Subcutaneous abdominal adipose tissue (tissue), 5 donors: ENCODE measurements around the gene NARS2.
"Not testable (repeated sequence)": the region's sequence is repeated elsewhere in the genome, so short reads cannot be mapped to it uniquely, and the experiment has no call there.

Source experiments
- H3K27ac ChIP-seq: one replicate; pipeline ENCODE4 v1.7.0; 2013; ENCODE audit warnings: low read depth, mild to moderate bottlenecking, inconsistent platforms, low read length, moderate library complexity
- H3K27me3 ChIP-seq, 5 donors: one replicate each; pipeline ENCODE4 v1.7.0; 2013; ENCODE audit warnings: low read length in 5 of 5, inconsistent platforms in 1 of 5; ENCODE audit not compliant: control insufficient read depth in 5 of 5, insufficient read depth in 4 of 5
- H3K36me3 ChIP-seq, 5 donors: one replicate each; pipeline ENCODE4 v1.7.0; 2013; ENCODE audit warnings: low read length in 5 of 5; ENCODE audit not compliant: control insufficient read depth in 5 of 5, insufficient read depth in 5 of 5
- H3K4me1 ChIP-seq, 5 donors: one replicate each; pipeline ENCODE4 v1.7.0; 2013; ENCODE audit warnings: low read length in 5 of 5, mild to moderate bottlenecking in 3 of 5, moderate library complexity in 1 of 5; ENCODE audit not compliant: control insufficient read depth in 5 of 5, insufficient read depth in 5 of 5
- H3K4me3 ChIP-seq, 5 donors: one replicate each; pipeline ENCODE4 v1.7.0; 2013; ENCODE audit warnings: low read length in 5 of 5, low read depth in 1 of 5
- H3K9ac ChIP-seq, 5 donors: one replicate each; pipeline ENCODE4 v1.7.0; 2013; ENCODE audit warnings: low read length in 5 of 5, mild to moderate bottlenecking in 4 of 5, moderate library complexity in 3 of 5
- H3K9me3 ChIP-seq, 5 donors: one replicate each; pipeline ENCODE4 v1.7.0; 2013; ENCODE audit warnings: low read length in 5 of 5; ENCODE audit not compliant: control insufficient read depth in 5 of 5
- donor health status: healthy.
- donor health status: healthy.
- donor health status: healthy.
- donor health status: healthy.
- donor health status: healthy.

The NARS2 gene, protein sequence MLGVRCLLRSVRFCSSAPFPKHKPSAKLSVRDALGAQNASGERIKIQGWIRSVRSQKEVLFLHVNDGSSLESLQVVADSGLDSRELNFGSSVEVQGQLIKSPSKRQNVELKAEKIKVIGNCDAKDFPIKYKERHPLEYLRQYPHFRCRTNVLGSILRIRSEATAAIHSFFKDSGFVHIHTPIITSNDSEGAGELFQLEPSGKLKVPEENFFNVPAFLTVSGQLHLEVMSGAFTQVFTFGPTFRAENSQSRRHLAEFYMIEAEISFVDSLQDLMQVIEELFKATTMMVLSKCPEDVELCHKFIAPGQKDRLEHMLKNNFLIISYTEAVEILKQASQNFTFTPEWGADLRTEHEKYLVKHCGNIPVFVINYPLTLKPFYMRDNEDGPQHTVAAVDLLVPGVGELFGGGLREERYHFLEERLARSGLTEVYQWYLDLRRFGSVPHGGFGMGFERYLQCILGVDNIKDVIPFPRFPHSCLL

DNA sequence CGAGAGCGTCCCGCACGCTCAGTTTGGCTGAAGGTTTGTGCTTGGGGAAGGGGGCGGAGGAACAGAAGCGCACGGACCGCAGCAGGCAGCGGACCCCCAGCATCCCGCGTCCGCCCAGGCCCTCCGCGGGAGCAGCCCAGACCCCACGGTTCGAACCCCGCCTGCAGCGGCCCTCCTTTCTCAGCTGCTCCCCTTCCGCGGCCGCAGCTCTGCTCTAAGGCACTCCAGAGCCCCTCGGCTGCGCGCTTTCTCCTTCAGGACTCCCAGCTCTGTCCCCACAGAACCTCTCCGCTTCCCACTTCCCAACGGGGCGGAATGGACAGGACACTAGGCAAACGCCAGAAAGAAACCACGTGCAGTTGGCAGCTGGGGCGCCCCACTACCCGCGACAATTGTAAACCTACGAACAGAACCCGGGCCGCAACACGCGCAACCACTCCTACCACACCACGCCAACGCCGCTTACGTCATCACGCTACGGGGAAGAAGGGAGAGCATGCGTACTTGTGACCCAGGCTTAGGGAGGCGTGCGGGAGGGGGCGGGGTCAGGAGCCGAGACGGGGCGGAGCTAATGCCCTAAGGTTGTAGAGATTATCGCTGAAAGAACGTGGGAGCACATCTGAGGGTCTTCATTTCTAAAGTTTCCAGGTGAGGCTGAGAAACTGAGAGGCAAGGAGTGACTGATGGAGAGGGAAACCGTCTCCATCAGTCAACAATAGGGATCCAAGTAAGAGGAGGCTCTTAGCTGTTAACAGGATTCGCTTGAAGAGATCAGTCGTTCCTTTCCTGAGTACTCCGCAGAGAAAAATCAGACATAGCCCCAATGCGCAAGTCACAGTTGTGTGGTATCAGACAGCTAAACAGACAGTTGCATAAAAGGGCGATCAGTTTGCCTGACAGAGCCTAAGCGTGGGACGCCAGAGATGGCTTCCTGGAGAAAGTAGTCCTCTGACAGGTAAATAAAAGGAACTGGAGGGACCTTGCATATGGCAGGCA, at the start of gene NARS2:
Gene NARS2 (minus strand): TSS at position 479 of the 996 bp plus-strand sequence. CDS start 376 bp downstream, at position 103.
- peak within 1 kb of the TSS; percentile 83 to 96 (median 84) for H3K9ac ChIP-seq
- peak within 1 kb of the TSS; percentile 85 for H3K27ac ChIP-seq
- H3K4me1 ChIP-seq, result peaks cover 2 to 20% (median 20%) of the 10 kb centered on the region in 5 donors
- H3K27me3 ChIP-seq, result no peaks in the 10 kb centered on the region
- H3K9me3 ChIP-seq, result no peaks in the 10 kb centered on the region
- peaks cover 5 to 13% (median 11%) of the 10 kb centered on the region in 5 donors for H3K36me3 ChIP-seq
- peak within 1 kb of the TSS; percentile 81 to 95 (median 92) for H3K4me3 ChIP-seq

DNA sequence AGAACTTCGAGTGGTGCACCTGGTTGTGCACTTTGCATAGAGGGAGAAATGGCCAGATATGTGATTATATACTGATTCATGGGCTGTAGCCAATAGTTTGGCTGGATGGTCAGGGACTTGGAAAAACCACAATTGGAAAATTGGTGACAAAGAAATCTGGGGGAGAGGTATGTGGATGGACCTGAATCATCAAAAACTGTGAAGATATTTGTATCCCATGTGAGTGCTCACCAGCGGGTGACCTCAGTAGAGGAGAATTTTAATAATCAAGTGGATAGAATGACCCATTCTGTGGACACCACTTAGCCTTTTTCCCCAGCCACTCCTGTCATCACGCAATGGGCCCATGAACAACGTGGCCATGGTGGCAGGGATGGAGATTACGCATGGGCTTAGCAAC, 48.0 kb upstream of the NARS2 start:
- Histone ChIP-seq H3K27me3 (no peaks in the 10 kb centered on the region), H3K4me3 (no peak overlapping the region)

DNA sequence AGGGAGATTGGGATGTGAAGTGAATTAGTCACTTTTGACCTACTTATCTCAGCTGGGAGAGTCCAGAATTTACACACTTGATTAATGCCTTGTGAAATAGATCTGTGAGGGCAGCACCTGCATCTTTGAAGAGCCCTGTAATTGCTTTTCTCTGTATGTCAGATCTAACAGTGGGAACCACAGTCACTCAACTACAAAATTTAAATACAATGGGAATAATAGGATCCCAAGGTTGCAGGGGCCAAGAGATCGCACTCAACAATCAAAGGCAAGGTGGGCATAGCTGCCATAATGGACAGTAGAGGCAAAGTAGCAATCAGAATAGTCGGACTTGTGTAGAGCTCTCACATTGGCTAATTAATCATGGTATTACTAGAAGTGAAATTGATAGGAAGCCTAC, 45.5 kb upstream of the NARS2 start:
- no peak overlapping the region for H3K27ac ChIP-seq
- no peak overlapping the region for H3K9ac ChIP-seq
- no peaks in the 10 kb centered on the region for H3K36me3 ChIP-seq
- H3K9me3 ChIP-seq, result peaks cover 0 to 26% (median 23%) of the 10 kb centered on the region in 5 donors
- no peak overlapping the region for H3K4me3 ChIP-seq
- no peaks in the 10 kb centered on the region for H3K4me1 ChIP-seq
- H3K27me3 ChIP-seq, result no peaks in the 10 kb centered on the region

More for the DNA sequence above, 48.0 kb upstream of the NARS2 start:
- Histone ChIP-seq H3K9me3 (peaks cover 0 to 28% (median 23%) of the 10 kb centered on the region in 5 donors), H3K4me1 (no peaks in the 10 kb centered on the region), H3K9ac (no peak overlapping the region), H3K36me3 (no peaks in the 10 kb centered on the region), H3K27ac (no peak overlapping the region)

DNA sequence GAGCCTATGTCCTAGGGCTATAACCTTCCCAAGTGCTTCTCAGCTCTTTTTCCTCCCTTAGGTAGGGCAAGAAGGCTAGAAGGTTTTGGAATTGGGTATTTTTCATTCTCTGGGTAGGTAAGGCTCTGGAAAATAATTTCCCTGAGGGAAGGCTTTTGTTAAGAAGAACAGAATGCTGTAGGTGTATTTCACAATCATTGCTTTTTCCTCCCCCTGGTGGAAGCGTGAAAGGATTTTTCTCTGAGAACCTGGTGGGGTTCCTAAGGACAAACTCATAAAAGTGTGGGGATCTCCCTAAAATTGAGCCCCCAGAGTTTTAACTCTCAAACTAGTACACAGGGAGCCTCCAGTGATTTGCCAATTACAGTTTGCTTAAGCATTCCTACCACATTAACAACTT, 41.1 kb upstream of the NARS2 start:
- no peak overlapping the region for H3K27ac ChIP-seq
- H3K9me3 ChIP-seq, result peaks cover 0 to 19% (median 18%) of the 10 kb centered on the region in 5 donors
- no peaks in the 10 kb centered on the region for H3K36me3 ChIP-seq
- no peaks in the 10 kb centered on the region for H3K27me3 ChIP-seq
- H3K4me1 ChIP-seq, result no peaks in the 10 kb centered on the region
- H3K9ac ChIP-seq, result no peak overlapping the region
- no peak overlapping the region for H3K4me3 ChIP-seq

DNA sequence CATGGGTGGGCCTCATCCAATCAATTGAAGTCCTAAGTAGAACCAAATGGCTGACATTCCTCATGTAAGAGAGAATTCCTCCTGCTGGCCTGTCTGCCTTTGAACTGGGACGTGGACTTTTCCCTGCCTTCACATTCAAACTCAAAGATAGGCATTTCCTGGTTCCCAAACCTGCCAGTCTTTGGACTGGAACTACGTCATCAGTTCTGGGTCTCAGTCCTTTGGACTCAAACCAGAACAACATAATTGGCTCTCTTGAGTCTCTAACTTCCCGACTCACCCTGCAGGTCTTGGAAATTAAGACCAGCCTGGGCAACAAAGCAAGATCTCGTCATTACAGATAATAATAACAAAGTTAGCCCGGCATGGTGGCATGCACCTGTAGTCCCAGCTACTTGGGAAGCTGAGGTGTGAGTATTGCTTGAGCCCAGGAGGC, 38.7 kb upstream of the NARS2 start:
- Histone ChIP-seq H3K9me3 (peaks cover 0 to 2% (median 0%) of the 10 kb centered on the region in 5 donors), H3K9ac (no peak overlapping the region), H3K27me3 (no peaks in the 10 kb centered on the region), H3K4me1 (no peaks in the 10 kb centered on the region), H3K27ac (no peak overlapping the region), H3K36me3 (no peaks in the 10 kb centered on the region), H3K4me3 (no peak overlapping the region)

DNA sequence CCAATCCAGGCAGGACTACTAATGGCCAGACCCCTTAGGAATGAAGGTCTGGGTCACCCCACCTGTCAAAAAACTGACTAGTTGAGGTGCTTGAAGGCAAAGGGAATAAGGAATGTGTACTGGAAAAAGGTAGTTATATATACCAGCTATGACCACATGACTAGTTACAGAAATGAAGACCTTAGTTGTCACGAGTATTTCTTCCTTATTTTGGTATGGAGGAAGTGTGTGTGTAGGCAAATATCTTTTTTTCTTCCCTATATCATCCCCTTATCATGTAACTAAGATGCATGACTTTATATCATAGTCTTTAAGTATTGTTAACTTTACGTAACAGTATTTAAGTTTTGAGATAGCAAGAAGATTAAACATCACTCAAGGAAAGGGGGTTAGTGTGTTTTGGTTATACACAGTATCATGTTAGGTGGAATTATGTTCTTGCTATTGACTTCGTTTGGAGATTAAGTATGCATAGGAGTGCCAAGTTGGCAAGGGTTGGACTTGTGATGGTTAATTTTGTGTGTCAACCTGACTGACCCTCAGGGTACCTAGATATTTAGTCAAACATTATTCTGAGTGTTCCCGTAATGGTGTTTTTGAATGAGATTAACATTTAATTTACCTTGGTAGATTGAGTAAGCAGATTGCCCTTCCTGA, 38.2 kb upstream of the NARS2 start:
- Histone ChIP-seq H3K27ac (no peak overlapping the region), H3K9ac (no peak overlapping the region), H3K4me3 (no peak overlapping the region), H3K27me3 (no peaks in the 10 kb centered on the region), H3K36me3 (no peaks in the 10 kb centered on the region), H3K4me1 (no peaks in the 10 kb centered on the region), H3K9me3 (peaks cover 0 to 2% (median 0%) of the 10 kb centered on the region in 5 donors)

DNA sequence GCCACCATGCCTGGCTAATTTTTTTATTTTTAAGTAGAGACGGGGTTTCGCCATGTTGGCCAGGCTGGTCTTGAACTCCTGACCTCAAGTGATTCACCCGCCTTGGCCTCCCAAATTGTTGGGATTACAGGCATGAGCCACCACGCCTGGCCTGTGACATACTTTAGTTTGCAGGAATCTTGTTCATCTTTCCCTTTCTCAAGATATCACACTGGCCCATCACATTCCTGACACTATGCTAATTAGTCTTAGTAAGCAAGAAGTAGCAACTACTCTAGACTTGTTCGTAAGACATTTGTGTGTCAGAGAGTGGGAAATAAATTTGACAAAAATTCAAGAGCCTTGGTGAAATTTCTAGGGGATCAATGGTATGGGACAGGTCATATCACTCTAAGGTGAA, 34.7 kb upstream of the NARS2 start:
- not testable (repeated sequence) for H3K4me3 ChIP-seq, H3K9ac ChIP-seq, H3K36me3 ChIP-seq, H3K4me1 ChIP-seq, H3K27me3 ChIP-seq, H3K9me3 ChIP-seq, H3K27ac ChIP-seq

DNA sequence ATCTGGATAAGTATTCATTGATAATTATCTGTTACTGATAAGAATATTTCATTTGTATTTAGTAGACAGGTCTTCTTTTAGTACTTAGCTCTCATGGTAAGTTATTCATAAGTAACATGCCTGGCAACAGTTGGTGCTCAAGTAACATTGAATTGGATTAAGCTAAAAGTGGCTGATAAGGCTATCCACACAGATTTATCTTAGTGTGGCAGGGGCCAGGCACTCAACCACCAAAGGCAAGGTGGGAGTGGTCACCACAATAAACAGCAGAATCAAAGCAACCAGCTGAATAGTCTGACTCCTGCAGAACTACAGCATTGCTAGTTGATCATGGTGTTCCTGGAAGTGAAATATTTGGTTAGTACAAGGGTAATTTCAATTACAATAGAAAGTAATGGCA, 33.0 kb upstream of the NARS2 start:
- Histone ChIP-seq H3K4me1 (no peaks in the 10 kb centered on the region), H3K27ac (no peak overlapping the region), H3K27me3 (no peaks in the 10 kb centered on the region), H3K36me3 (no peaks in the 10 kb centered on the region), H3K9me3 (no peaks in the 10 kb centered on the region), H3K9ac (no peak overlapping the region), H3K4me3 (no peak overlapping the region)

DNA sequence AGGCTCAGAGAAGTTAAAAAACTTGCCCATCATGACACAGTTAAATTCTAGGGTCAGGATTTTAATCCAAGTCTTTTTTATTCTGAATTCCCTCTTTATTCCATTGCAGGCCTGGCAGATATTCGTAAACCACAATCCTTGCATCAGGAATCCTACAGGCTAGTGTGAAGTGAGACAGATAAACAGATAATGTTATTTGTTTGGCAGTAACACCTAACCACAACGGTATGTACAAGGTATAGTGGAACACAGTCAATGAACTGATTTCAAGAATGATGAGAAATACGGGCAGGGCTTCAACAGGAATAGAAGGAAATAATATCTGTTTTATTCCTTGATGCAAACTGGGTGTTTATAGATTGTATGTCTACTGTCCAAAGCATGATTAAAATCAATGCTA, 32.0 kb upstream of the NARS2 start:
- Histone ChIP-seq H3K4me3 (no peak overlapping the region), H3K9me3 (no peaks in the 10 kb centered on the region), H3K9ac (no peak overlapping the region), H3K27ac (no peak overlapping the region), H3K36me3 (no peaks in the 10 kb centered on the region), H3K27me3 (no peaks in the 10 kb centered on the region), H3K4me1 (no peaks in the 10 kb centered on the region)
